Transverse colon (tissue), 4 donors: ENCODE data around the gene MUC22. TPM values are rescaled to one million over a fixed set of nuclear protein-coding genes. Genes with fewer than 3 reads are reported as not detected.

Experiments used
- DNase-seq: peaks from one replicate; pipeline ENCODE4 v3.0.0-alpha.2; 2019
- H3K27ac ChIP-seq, 4 donors: fragments of 200-600 bp; sonication (generic); 2 replicates each; pipeline ENCODE4 v1.5.1; 2016 to 2018; ENCODE audit warnings: inconsistent platforms in 4 of 4
- H3K27me3 ChIP-seq: fragments of 200-600 bp; sonication (generic); 2 replicates; pipeline ENCODE4 v1.5.1; 2017; ENCODE audit warnings: inconsistent platforms
- H3K36me3 ChIP-seq, 4 donors: fragments of 200-600 bp; sonication (generic); 2 replicates each; pipeline ENCODE4 v1.5.1; 2017 to 2019; ENCODE audit warnings: inconsistent platforms in 4 of 4
- H3K4me1 ChIP-seq, 4 donors: fragments of 200-600 bp; sonication (generic); 2 replicates each; pipeline ENCODE4 v1.5.1; 2017 to 2020; ENCODE audit warnings: inconsistent platforms in 4 of 4
- H3K4me3 ChIP-seq, 4 donors: fragments of 200-600 bp; sonication (generic); 1 replicate in 1 of 4; 2 replicates in 3 of 4; pipeline versions ENCODE4 v1.5.1 to v1.6.1; 2017 to 2019; ENCODE audit warnings: inconsistent platforms in 4 of 4
- H3K9me3 ChIP-seq, 2 donors: fragments of 200-600 bp; sonication (generic); 2 replicates each; pipeline ENCODE4 v1.5.1; 2017 to 2019; ENCODE audit warnings: inconsistent platforms in 2 of 2
- CTCF ChIP-seq, 5 experiments: fragments of 200-600 bp in 3 of 5; fragments of 450-650 bp in 2 of 5; sonication (generic) in 3 of 5; IDR thresholded peaks; 1 replicate in 2 of 5; 2 replicates in 3 of 5; pipeline ENCODE4 v1.5.1; 2016 to 2017; ENCODE audit warnings: antibody characterized with exemption in 5 of 5, inconsistent platforms in 3 of 5, mild to moderate bottlenecking in 2 of 5, moderate library complexity in 1 of 5
- EP300 ChIP-seq: sonication (generic); formaldehyde crosslinking; IDR thresholded peaks from one replicate; pipeline ENCODE4 v1.6.1; 2017; ENCODE audit warnings: antibody characterized with exemption, low read depth
- POLR2A ChIP-seq: fragments of 450-650 bp; IDR thresholded peaks from one replicate; pipeline ENCODE4 v1.6.1; 2016; ENCODE audit warnings: antibody characterized with exemption, mild to moderate bottlenecking, moderate library complexity
- POLR2AphosphoS5 ChIP-seq, 3 donors: sonication (generic); formaldehyde crosslinking; IDR thresholded peaks; one replicate each; pipeline ENCODE4 v1.6.1; 2016; ENCODE audit warnings: antibody characterized with exemption in 3 of 3
- WGBS, 2 donors: methylation state at CpG; one replicate each; pipeline ENCODE4 v1.1.5; 2018; ENCODE audit warnings: low coverage in 1 of 2; 5-methylcytosine and 5-hydroxymethylcytosine counted together
- in situ Hi-C, 4 donors: fragments of 200-750 bp; cut with MboI; loops; one replicate each; pipeline versions ENCODE4 v1.15.0 to v1.15.1; 2017; ENCODE audit warnings: low sequenced_read_pairs in 3 of 4, low pct_ligation_motif_present in 1 of 4, low pct_unique_long_range_greater_than_20kb in 1 of 4
- intact Hi-C: fragments of 100-400 bp; cut with DNase I; formaldehyde crosslinking; loops from one replicate; pipeline ENCODE4 v1.15.1; 2023; ENCODE audit warnings: low total_unique reads
- total RNA-seq, 4 donors: library from RNA; depleted of rRNA; stranded (reverse); fragments of >200 nt; gene quantifications; one replicate each; pipeline ENCODE4 v1.1.0, GENCODE V29; 2016

Gene MUC22
- total RNA-seq, 4 donors from 2014 or later: not detected

- DNase-seq: no peak
- Histone ChIP-seq H3K9me3 (no peaks in the 10 kb centered on the region), H3K27ac (no peak overlapping the region), H3K27me3 (no peaks in the 10 kb centered on the region), H3K4me3 (no peak overlapping the region), H3K4me1 (no peaks in the 10 kb centered on the region), H3K36me3 (no peaks in the 10 kb centered on the region)
- no peak for TF ChIP-seq POLR2AphosphoS5 (IDR thresholded peaks at IDR 0.05)
- no peak for TF ChIP-seq CTCF (IDR thresholded peaks at IDR 0.05)
- no peak for TF ChIP-seq EP300
- TF ChIP-seq POLR2A: no peak
- 63 to 67% methylated on average over 4 of the region's 4 CpGs for WGBS, 2 donors
- intact Hi-C loops: no loop called here
- in situ Hi-C loops: no loop called here
Measured at GRCh38 chr6:31004794-31005193, 5.5 kb upstream of the MUC22 start.

- in situ Hi-C loops: no loop called here
- Histone ChIP-seq H3K27me3 (no peaks in the 10 kb centered on the region), H3K27ac (no peak overlapping the region), H3K36me3 (no peaks in the 10 kb centered on the region), H3K9me3 (no peaks in the 10 kb centered on the region), H3K4me1 (no peaks in the 10 kb centered on the region), H3K4me3 (no peak overlapping the region)
- TF ChIP-seq POLR2A (no peak), CTCF (IDR thresholded peaks at IDR 0.05) (no peak), POLR2AphosphoS5 (IDR thresholded peaks at IDR 0.05) (no peak), EP300 (no peak)
- DNase-seq: no peak
- WGBS, 2 donors: 64 to 82% methylated on average over 4 to 9 of the region's 9 CpGs
- intact Hi-C loops: no loop called here
Measured at GRCh38 chr6:31005249-31006020, 4.8 kb upstream of the MUC22 start.

- DNase-seq: no peak
- in situ Hi-C loops (no loop called here), intact Hi-C loops (no loop called here)
- no peak overlapping the region for H3K4me3 ChIP-seq
- TF ChIP-seq POLR2A: no peak
- no peaks in the 10 kb centered on the region for H3K4me1 ChIP-seq
- no peak overlapping the region for H3K27ac ChIP-seq
- no peaks in the 10 kb centered on the region for H3K36me3 ChIP-seq
- H3K9me3 ChIP-seq: no peaks in the 10 kb centered on the region
- H3K27me3 ChIP-seq: no peaks in the 10 kb centered on the region
- 45 to 46% methylated on average over 5 to 8 of the region's 8 CpGs for WGBS, 2 donors
Measured at GRCh38 chr6:31007694-31008093, 2.6 kb upstream of the MUC22 start.

GRCh38 chr6:31008165-31008564 is 2.1 kb upstream of the MUC22 start:
- Histone ChIP-seq H3K27ac (no peak overlapping the region), H3K4me3 (no peak overlapping the region), H3K9me3 (no peaks in the 10 kb centered on the region), H3K4me1 (no peaks in the 10 kb centered on the region), H3K36me3 (no peaks in the 10 kb centered on the region), H3K27me3 (no peaks in the 10 kb centered on the region)
- no peak for TF ChIP-seq EP300
- no peak for TF ChIP-seq CTCF (IDR thresholded peaks at IDR 0.05)
- no peak for TF ChIP-seq POLR2AphosphoS5 (IDR thresholded peaks at IDR 0.05)
- TF ChIP-seq POLR2A: no peak
- in situ Hi-C loops (no loop called here), intact Hi-C loops (no loop called here)
- WGBS, 2 donors: 50 to 80% methylated on average over 2 to 4 of the region's 4 CpGs
- DNase-seq: no peak

- Histone ChIP-seq H3K4me1 (no peaks in the 10 kb centered on the region), H3K4me3 (no peak overlapping the region), H3K36me3 (no peaks in the 10 kb centered on the region), H3K9me3 (no peaks in the 10 kb centered on the region), H3K27me3 (peaks cover 7% of the 10 kb centered on the region), H3K27ac (no peak overlapping the region)
- intact Hi-C loops: no loop called here
- WGBS, 2 donors: 68 to 83% methylated on average over 6 to 7 of the region's 7 CpGs
- no peak for DNase-seq
- TF ChIP-seq EP300 (no peak), POLR2A (no peak), CTCF (IDR thresholded peaks at IDR 0.05) (no peak), POLR2AphosphoS5 (IDR thresholded peaks at IDR 0.05) (no peak)
- in situ Hi-C loops: no loop called here
Measured at GRCh38 chr6:31009731-31010130, 543 bp upstream of the MUC22 start.
